ENCODE data around the gene KIF25.

Gene KIF25

GRCh38 chr6:168051648-168052047, 54.2 kb downstream of the KIF25 start:
- H3K4me1 Mint-ChIP-seq: no peaks in the 10 kb centered on the region
- H3K27ac Mint-ChIP-seq: no peak overlapping the region
- no peaks in the 10 kb centered on the region for H3K9me3 Mint-ChIP-seq
- DNase-seq (ENCODE audit: low spot score in 2 of 2) (no peak), ATAC-seq (no peak)
- no peaks in the 10 kb centered on the region for H3K36me3 Mint-ChIP-seq
- H3K4me3 Mint-ChIP-seq: no peak overlapping the region

GRCh38 chr6:168052291-168052891, 54.9 kb downstream of the KIF25 start:
- ATAC-seq (no peak), DNase-seq (ENCODE audit: low spot score in 2 of 2) (no peak)
- Mint-ChIP-seq H3K4me1 (no peaks in the 10 kb centered on the region), H3K36me3 (no peaks in the 10 kb centered on the region), H3K9me3 (no peaks in the 10 kb centered on the region), H3K27ac (no peak overlapping the region), H3K4me3 (no peak overlapping the region)

GRCh38 chr6:168053086-168053956, 55.9 kb downstream of the KIF25 start:
- Mint-ChIP-seq H3K36me3 (no peaks in the 10 kb centered on the region), H3K4me1 (no peaks in the 10 kb centered on the region), H3K27ac (no peak overlapping the region), H3K4me3 (no peak overlapping the region), H3K9me3 (no peaks in the 10 kb centered on the region)
- ATAC-seq (no peak), DNase-seq (ENCODE audit: low spot score in 2 of 2) (no peak)

- H3K27ac Mint-ChIP-seq: no peak overlapping the region
- no peaks in the 10 kb centered on the region for H3K36me3 Mint-ChIP-seq
- DNase-seq (ENCODE audit: low spot score in 2 of 2) (no peak), ATAC-seq (no peak)
- no peaks in the 10 kb centered on the region for H3K9me3 Mint-ChIP-seq
- H3K4me1 Mint-ChIP-seq: no peaks in the 10 kb centered on the region
- no peak overlapping the region for H3K4me3 Mint-ChIP-seq
Measured at GRCh38 chr6:168053957-168054471, 56.5 kb downstream of the KIF25 start.

GRCh38 chr6:168054765-168055560, 57.5 kb downstream of the KIF25 start:
- no peaks in the 10 kb centered on the region for H3K4me1 Mint-ChIP-seq
- no peak overlapping the region for H3K27ac Mint-ChIP-seq
- no peak overlapping the region for H3K4me3 Mint-ChIP-seq
- no peaks in the 10 kb centered on the region for H3K9me3 Mint-ChIP-seq
- H3K36me3 Mint-ChIP-seq: no peaks in the 10 kb centered on the region
- ATAC-seq: no peak
- DNase-seq (ENCODE audit: low spot score in 2 of 2): no peak

GRCh38 chr6:168055696-168056489, 58.4 kb downstream of the KIF25 start:
- no peak for ATAC-seq
- Mint-ChIP-seq H3K27ac (no peak overlapping the region), H3K4me3 (no peak overlapping the region), H3K9me3 (no peaks in the 10 kb centered on the region), H3K36me3 (no peaks in the 10 kb centered on the region), H3K4me1 (no peaks in the 10 kb centered on the region)
- DNase-seq (ENCODE audit: low spot score in 2 of 2): no peak

- Mint-ChIP-seq H3K36me3 (no peaks in the 10 kb centered on the region), H3K4me1 (no peaks in the 10 kb centered on the region), H3K27ac (no peak overlapping the region), H3K9me3 (no peaks in the 10 kb centered on the region), H3K4me3 (no peak overlapping the region)
- DNase-seq (ENCODE audit: low spot score in 2 of 2) (no peak), ATAC-seq (peak; percentile 1)
Measured at GRCh38 chr6:168056892-168057527, 59.5 kb downstream of the KIF25 start.

GRCh38 chr6:168057836-168058235, 60.4 kb downstream of the KIF25 start:
- DNase-seq (ENCODE audit: low spot score in 2 of 2) (no peak), ATAC-seq (no peak)
- no peaks in the 10 kb centered on the region for H3K36me3 Mint-ChIP-seq
- no peak overlapping the region for H3K27ac Mint-ChIP-seq
- no peaks in the 10 kb centered on the region for H3K4me1 Mint-ChIP-seq
- H3K9me3 Mint-ChIP-seq: no peaks in the 10 kb centered on the region
- H3K4me3 Mint-ChIP-seq: no peak overlapping the region

- H3K4me1 Mint-ChIP-seq: no peaks in the 10 kb centered on the region
- DNase-seq (ENCODE audit: low spot score in 2 of 2) (no peak), ATAC-seq (no peak)
- H3K4me3 Mint-ChIP-seq: no peak overlapping the region
- H3K36me3 Mint-ChIP-seq: no peaks in the 10 kb centered on the region
- H3K27ac Mint-ChIP-seq: no peak overlapping the region
- H3K9me3 Mint-ChIP-seq: no peaks in the 10 kb centered on the region
Measured at GRCh38 chr6:168058691-168059551, 61.5 kb downstream of the KIF25 start.

- no peaks in the 10 kb centered on the region for H3K9me3 Mint-ChIP-seq
- no peaks in the 10 kb centered on the region for H3K4me1 Mint-ChIP-seq
- no peak overlapping the region for H3K4me3 Mint-ChIP-seq
- DNase-seq (ENCODE audit: low spot score in 2 of 2): no peak
- H3K36me3 Mint-ChIP-seq: no peaks in the 10 kb centered on the region
- ATAC-seq: no peak
- H3K27ac Mint-ChIP-seq: peak overlapping the region; percentile 11
Measured at GRCh38 chr6:168060521-168060931, 63.1 kb downstream of the KIF25 start.

- ATAC-seq (no peak), DNase-seq (ENCODE audit: low spot score in 2 of 2) (no peak)
- Mint-ChIP-seq H3K4me1 (no peaks in the 10 kb centered on the region), H3K27ac (peak overlapping the region; percentile 11), H3K9me3 (no peaks in the 10 kb centered on the region), H3K36me3 (no peaks in the 10 kb centered on the region), H3K4me3 (no peak overlapping the region)
Measured at GRCh38 chr6:168061269-168062210, 64.1 kb downstream of the KIF25 start.

- no peaks in the 10 kb centered on the region for H3K36me3 Mint-ChIP-seq
- no peaks in the 10 kb centered on the region for H3K9me3 Mint-ChIP-seq
- no peak overlapping the region for H3K27ac Mint-ChIP-seq
- no peak overlapping the region for H3K4me3 Mint-ChIP-seq
- no peak for DNase-seq (ENCODE audit: low spot score in 2 of 2)
- no peaks in the 10 kb centered on the region for H3K4me1 Mint-ChIP-seq
- ATAC-seq: no peak
Measured at GRCh38 chr6:168062346-168063289, 65.1 kb downstream of the KIF25 start.
